HCT116 (cell line): Measurements from ENCODE around the gene C1QTNF12. TPM values are rescaled to one million over a fixed set of nuclear protein-coding genes. Genes with fewer than 3 reads are reported as not detected.

Experiments used
- ATAC-seq: fragments of 200-7000 bp; cut with Tn5 transposase; 2 replicates; pipeline ENCODE4 v1.9.1; 2020; ENCODE audit warnings: mild to moderate bottlenecking, moderate library complexity
- BruUV-seq: library from RNA; stranded (reverse); fragments of 400-500 nt; replicated peaks from 2 replicates; lab custom pipeline; 2021; lab: Mats Ljungman, UMichigan
- CTCF ChIA-PET: fragments of 300-600 bp; sonication (Branson Sonifier 250); formaldehyde crosslinking; loops from one replicate; lab custom pipeline; 2021; ENCODE audit warnings: antibody characterized with exemption; lab: Charles Lee
- POLR2A ChIA-PET: fragments of 300-600, 350-600 bp; sonication (Branson Sonifier 250); formaldehyde crosslinking; loops from one replicate; lab custom pipeline; 2021; ENCODE audit warnings: antibody characterized with exemption; lab: Charles Lee
- RAD21 ChIA-PET, 2 experiments: fragments of 300-600 bp; sonication (Branson Sonifier 250); formaldehyde crosslinking; loops; one replicate each; lab custom pipeline; 2023; ENCODE audit warnings: low total read pairs in 2 of 2; ENCODE audit not compliant: uncharacterized antibody in 2 of 2, unreplicated experiment in 2 of 2, low non-redundant PET in 1 of 2; lab: Charles Lee
- DNase-seq: peaks from one replicate; pipeline ENCODE4 v3.0.0-alpha.2; 2010; ENCODE audit warnings: low read depth, low spot score
- H2AFZ ChIP-seq: fragments of 200-600 bp; shearing (Covaris generic), sonication (generic); 2 replicates; pipeline ENCODE4 v1.6.1; 2017; ENCODE audit warnings: low read depth, mixed run types, mixed read lengths, antibody characterized with exemption, low read length; ENCODE audit not compliant: poor library complexity, severe bottlenecking
- H3K27ac ChIP-seq: 2 replicates; pipeline ENCODE4 v1.5.1; 2012; ENCODE audit warnings: low read depth, low read length
- H3K27me3 ChIP-seq: fragments of 200-600 bp; sonication (generic); 2 replicates; pipeline ENCODE4 v1.6.1; 2016; ENCODE audit warnings: mixed run types, low read length, mixed read lengths; ENCODE audit not compliant: insufficient read depth
- H3K36me3 ChIP-seq, 2 experiments: fragments of 200-500 bp in 1 of 2; fragments of 200-600 bp in 1 of 2; sonication (Bioruptor generic) in 1 of 2; sonication (generic) in 1 of 2; 2 replicates each; pipeline versions ENCODE4 v1.5.1 to v1.6.1; 2014 to 2016; ENCODE audit warnings: low read length in 2 of 2, inconsistent platforms in 1 of 2, mixed read lengths in 1 of 2, mixed run types in 1 of 2; ENCODE audit not compliant: insufficient read depth in 2 of 2, control insufficient read depth in 1 of 2
- H3K4me1 ChIP-seq, 2 experiments: fragments of 200-600 bp in 1 of 2; sonication (generic) in 1 of 2; 2 replicates each; pipeline versions ENCODE4 v1.5.1 to v1.6.1; 2012 to 2017; ENCODE audit warnings: low read length in 2 of 2, inconsistent platforms in 1 of 2, mild to moderate bottlenecking in 1 of 2, mixed read lengths in 1 of 2, mixed run types in 1 of 2, moderate library complexity in 1 of 2; ENCODE audit not compliant: insufficient read depth in 2 of 2, control insufficient read depth in 1 of 2
- H3K4me2 ChIP-seq: fragments of 200-600 bp; sonication (generic); 2 replicates; pipeline ENCODE4 v1.6.1; 2017; ENCODE audit warnings: mixed run types, low read length, mixed read lengths
- H3K4me3 ChIP-seq, 2 experiments: fragments of 200-600 bp in 1 of 2; sonication (generic) in 1 of 2; replicated peaks in 1 of 2; 2 replicates each; pipeline ENCODE4 v1.5.1; 2011 to 2016; ENCODE audit warnings: low read length in 2 of 2, control low read depth in 1 of 2, low read depth in 1 of 2, mild to moderate bottlenecking in 1 of 2, mixed read lengths in 1 of 2, mixed run types in 1 of 2
- H3K79me2 ChIP-seq: fragments of 200-600 bp; sonication (generic); 2 replicates; pipeline ENCODE4 v1.6.1; 2017; ENCODE audit warnings: mild to moderate bottlenecking, mixed run types, low read length, moderate library complexity, mixed read lengths; ENCODE audit not compliant: insufficient read depth
- H3K9ac ChIP-seq: fragments of 200-600 bp; sonication (generic); 2 replicates; pipeline ENCODE4 v1.6.1; 2016; ENCODE audit warnings: low read length, mixed read lengths
- H3K9me2 ChIP-seq: fragments of 200-600 bp; sonication (generic), shearing (Covaris generic); 2 replicates; pipeline ENCODE4 v1.6.1; 2017; ENCODE audit warnings: mixed run types, mild to moderate bottlenecking, moderate library complexity; ENCODE audit not compliant: insufficient read depth
- H3K9me3 ChIP-seq, 2 experiments: fragments of 200-500 bp in 1 of 2; fragments of 200-600 bp in 1 of 2; sonication (Bioruptor generic) in 1 of 2; sonication (generic) in 1 of 2; 2 replicates each; pipeline ENCODE4 v1.6.1; 2014 to 2017; ENCODE audit warnings: low read length in 2 of 2, mixed read lengths in 2 of 2, inconsistent platforms in 1 of 2, low read depth in 1 of 2, mild to moderate bottlenecking in 1 of 2, mixed run types in 1 of 2, moderate library complexity in 1 of 2; ENCODE audit not compliant: control insufficient read depth in 1 of 2, insufficient read depth in 1 of 2
- H4K20me1 ChIP-seq: fragments of 200-600 bp; sonication (generic), shearing (Covaris generic); 2 replicates; pipeline ENCODE4 v1.6.1; 2017; ENCODE audit warnings: mixed run types, mild to moderate bottlenecking, moderate library complexity; ENCODE audit not compliant: insufficient read depth
- CBX3 ChIP-seq: IDR thresholded peaks from 2 replicates; pipeline ENCODE4 v1.6.1; 2012; ENCODE audit warnings: low read depth
- CEBPB ChIP-seq: IDR thresholded peaks from 2 replicates; pipeline ENCODE4 v1.6.1; 2012; ENCODE audit warnings: low read depth
- CTCF ChIP-seq, 3 experiments: fragments of 200-600 bp in 1 of 3; sonication (generic) in 1 of 3; IDR thresholded peaks in 2 of 3; conservative IDR thresholded peaks in 1 of 3; 2 replicates each; pipeline ENCODE4 v1.5.1; 2012 to 2017; ENCODE audit warnings: low read depth in 2 of 3, low read length in 2 of 3, antibody characterized with exemption in 1 of 3, borderline replicate concordance in 1 of 3, control low read depth in 1 of 3, mild to moderate bottlenecking in 1 of 3, mixed read lengths in 1 of 3, mixed run types in 1 of 3, moderate library complexity in 1 of 3; ENCODE audit not compliant: insufficient read depth in 1 of 3
- EGR1 ChIP-seq: IDR thresholded peaks from 2 replicates; pipeline ENCODE4 v1.6.1; 2012; ENCODE audit warnings: low read depth
- EZH2 ChIP-seq: fragments of 200-600 bp; sonication (generic); IDR thresholded peaks from 2 replicates; pipeline ENCODE4 v1.6.1; 2017; ENCODE audit warnings: antibody characterized with exemption, mixed run types
- EZH2phosphoT487 ChIP-seq: fragments of 200-600 bp; IDR thresholded peaks from 2 replicates; pipeline ENCODE4 v1.6.1; 2018; ENCODE audit warnings: antibody characterized with exemption, borderline replicate concordance
- FOSL1 ChIP-seq: IDR thresholded peaks from 2 replicates; pipeline ENCODE4 v1.6.1; 2012; ENCODE audit warnings: low read depth
- MAX ChIP-seq: IDR thresholded peaks from 2 replicates; pipeline ENCODE4 v1.6.1; 2012
- POLR2AphosphoS5 ChIP-seq: IDR thresholded peaks from 2 replicates; pipeline ENCODE4 v1.6.1; 2011; ENCODE audit warnings: mild to moderate bottlenecking, low read depth, low read length, moderate library complexity
- RAD21 ChIP-seq: IDR thresholded peaks from 2 replicates; pipeline ENCODE4 v1.6.1; 2012; ENCODE audit warnings: low read depth, mild to moderate bottlenecking
- SIN3A ChIP-seq: IDR thresholded peaks from 2 replicates; pipeline ENCODE4 v1.6.1; 2012; ENCODE audit warnings: low read depth
- SP1 ChIP-seq: IDR thresholded peaks from 2 replicates; pipeline ENCODE4 v1.6.1; 2012; ENCODE audit warnings: low read depth
- SRF ChIP-seq: IDR thresholded peaks from 2 replicates; pipeline ENCODE4 v1.6.1; 2012; ENCODE audit warnings: low read depth
- intact Hi-C: fragments of 100-400 bp; cut with micrococcal nuclease; formaldehyde crosslinking; loops from 2 replicates; pipeline ENCODE4 v1.10.0; 2022
- total RNA-seq: library from RNA; stranded (reverse); gene quantifications from one replicate; pipeline ENCODE4 v1.2.1, GENCODE V29; 2021; ENCODE audit not compliant: unreplicated experiment

The C1QTNF12 gene
- total RNA-seq, 1 experiment from 2014 or later = 6.9 TPM

- ChIA-PET CTCF (interaction anchor here (0.7 to 2.7 kb wide), 2 partner anchors 13 to 14 kb away, joined by 3 to 7 read pairs; no protein-coding TSS in a partner anchor), POLR2A (no interaction called here), RAD21 (no interaction called here)
- H3K9ac ChIP-seq = no peak overlapping the region
- DNase-seq (no peak), ATAC-seq (no peak)
- intact Hi-C loops = no loop called here
- BruUV-seq = no TSS peak
- H3K4me1 ChIP-seq = peaks cover 6 to 32% of the 10 kb centered on the region in 2 experiments; a peak in 3 of 4 replicates
- no peaks in the 10 kb centered on the region for H3K27me3 ChIP-seq
- no peak overlapping the region for H2AFZ ChIP-seq
- TF ChIP-seq EZH2 (no peak), SIN3A (no peak), CTCF (IDR thresholded peaks at IDR 0.05 in 2 of 3, conservative IDR thresholded peaks at IDR 0.05 in 1 of 3; ENCODE audit: borderline replicate concordance in 1 of 3, insufficient read depth in 1 of 3, low read depth in 2 of 3, low read length in 2 of 3) (no peak), FOSL1 (no peak), MAX (no peak), SRF (no peak), RAD21 (no peak), CBX3 (no peak), EZH2phosphoT487 (no peak), EGR1 (no peak), POLR2AphosphoS5 (no peak), SP1 (no peak), CEBPB (no peak)
- no peak overlapping the region for H3K4me2 ChIP-seq
- H3K4me3 ChIP-seq = no peak overlapping the region
- no peak overlapping the region for H3K27ac ChIP-seq
- no peaks in the 10 kb centered on the region for H4K20me1 ChIP-seq
- H3K9me2 ChIP-seq = no peaks in the 10 kb centered on the region
- H3K9me3 ChIP-seq = no peaks in the 10 kb centered on the region
- H3K79me2 ChIP-seq = no peaks in the 10 kb centered on the region; the same call in 1 of the 2 replicates
- no peaks in the 10 kb centered on the region for H3K36me3 ChIP-seq
Observed at GRCh38 chr1:1278620-1279019, 32.1 kb upstream of the C1QTNF12 start.
